K562 (cell line): Measurements from ENCODE around the gene BRME1. TPM values are rescaled to one million over a fixed set of nuclear protein-coding genes. Genes with fewer than 3 reads are reported as not detected.

Experiments used
- ATF7 ChIP-seq: fragments of 450-650 bp; IDR thresholded peaks from 2 replicates; pipeline ENCODE4 v1.7.1; 2014; ENCODE audit warnings: mild to moderate bottlenecking, moderate library complexity
- CHCHD3 ChIP-seq: fragments of 250-450 bp; sonication (Bioruptor Pico); IDR thresholded peaks from 2 replicates; pipeline ENCODE4 v2.1.2; 2022; ENCODE audit warnings: mild to moderate bottlenecking
- ETV5 ChIP-seq: sonication (generic); formaldehyde crosslinking; IDR thresholded peaks from 2 replicates; pipeline ENCODE4 v1.4.0; 2020; ENCODE audit warnings: low read depth, mild to moderate bottlenecking, missing genetic modification reagents
- HDAC2 ChIP-seq: fragments of 450-650 bp; IDR thresholded peaks from 2 replicates; pipeline ENCODE4 v1.6.1; 2016; ENCODE audit warnings: mild to moderate bottlenecking
- HLTF ChIP-seq: fragments of 450-650 bp; IDR thresholded peaks from 2 replicates; pipeline ENCODE4 v1.6.1; 2016
- LCOR ChIP-seq: sonication (generic); formaldehyde crosslinking; IDR thresholded peaks from 2 replicates; pipeline ENCODE4 v1.8.0; 2022; ENCODE audit warnings: mild to moderate bottlenecking, missing genetic modification reagents
- MCM3 ChIP-seq: fragments of 450-650 bp; IDR thresholded peaks from 2 replicates; pipeline ENCODE4 v1.6.1; 2016
- MEIS2 ChIP-seq: fragments of 450-650 bp; IDR thresholded peaks from 2 replicates; pipeline ENCODE4 v1.6.1; 2014; ENCODE audit warnings: mild to moderate bottlenecking; ENCODE audit not compliant: partially characterized antibody
- SMARCA5 ChIP-seq: fragments of 450-650 bp; IDR thresholded peaks from 2 replicates; pipeline ENCODE4 v1.6.1; 2016
- SRSF3 ChIP-seq: fragments of 200-400 bp; formaldehyde crosslinking; IDR thresholded peaks from 2 replicates; pipeline ENCODE4 v1.6.1; 2016; ENCODE audit warnings: mild to moderate bottlenecking, low read length, moderate library complexity; ENCODE audit not compliant: insufficient read depth
- TCF15 ChIP-seq: fragments of 250-450 bp; sonication (Bioruptor Pico); IDR thresholded peaks from 2 replicates; pipeline ENCODE4 v1.8.0; 2022; ENCODE audit warnings: moderate library complexity, mild to moderate bottlenecking, inconsistent platforms
- ZKSCAN8 ChIP-seq: fragments of 200-800 bp; sonication (Bioruptor generic); IDR thresholded peaks from 2 replicates; pipeline ENCODE4 v1.6.1; 2016; ENCODE audit warnings: missing genetic modification characterization, missing compliant biosample characterization
- ZNF121 ChIP-seq: sonication (generic); formaldehyde crosslinking; conservative IDR thresholded peaks from 2 replicates; pipeline ENCODE4 v1.8.0; 2022; ENCODE audit warnings: missing genetic modification reagents
- ZNF24 ChIP-seq: fragments of 450-650 bp; IDR thresholded peaks from 2 replicates; pipeline ENCODE4 v1.6.1; 2016
- ZNF395 ChIP-seq: fragments of 200-800 bp; sonication (Bioruptor generic); IDR thresholded peaks from 2 replicates; pipeline ENCODE4 v1.6.1; 2017; ENCODE audit warnings: missing genetic modification characterization, missing compliant biosample characterization
- ZNF436 ChIP-seq: fragments of 250-450, 450-650 bp; sonication (Bioruptor Pico); formaldehyde crosslinking; IDR thresholded peaks from 2 replicates; pipeline ENCODE4 v1.7.0; 2020; ENCODE audit warnings: mild to moderate bottlenecking
- ZNF695 ChIP-seq: fragments of 450-650 bp; formaldehyde crosslinking; IDR thresholded peaks from 2 replicates; pipeline ENCODE4 v1.4.0; 2020; ENCODE audit warnings: mild to moderate bottlenecking, moderate library complexity
- ZZZ3 ChIP-seq: fragments of 450-650 bp; IDR thresholded peaks from 2 replicates; pipeline ENCODE4 v1.6.1; 2016; ENCODE audit warnings: antibody characterized with exemption, mild to moderate bottlenecking, moderate library complexity
- polyA plus RNA-seq, 8 experiments: library from polyadenylated mRNA; depleted of rRNA in 4 of 8; stranded (reverse) in 5 of 8; unstranded in 3 of 8; fragments of >200 nt; fragmentation: Nextera tagmentation in 2 of 8; fragmentation: Illumina TruSeq in 1 of 8; extraction: Ambion mirVana in 2 of 8; extraction: Trizol in 1 of 8; gene quantifications; 2 replicates each; pipeline versions ENCODE4 v1.2.1 to v1.2.3, GENCODE V29; 2011 to 2014; ENCODE audit warnings: inconsistent platforms in 1 of 8, missing spikeins in 1 of 8
- total RNA-seq, 7 experiments: library from RNA; depleted of rRNA in 6 of 7; stranded (reverse); fragments of >200 nt in 6 of 7; fragmentation: Illumina TruSeq in 2 of 7; extraction: Trizol in 2 of 7; gene quantifications; 2 replicates each; pipeline versions ENCODE4 v1.2.1 to v1.2.3, GENCODE V29; 2011 to 2021; ENCODE audit warnings: low replicate concordance in 1 of 7
- TF ChIP-seq, protein P1 (sequence below): fragments of 450-650 bp; IDR thresholded peaks from 2 replicates; pipeline ENCODE4 v1.6.1; 2016; ENCODE audit warnings: low read depth
- TF ChIP-seq, protein P2 (sequence below), 3 experiments: fragments of 200-800 bp in 1 of 3; sonication (Bioruptor generic) in 1 of 3; sonication (generic) in 1 of 3; formaldehyde crosslinking in 1 of 3; IDR thresholded peaks; 2 replicates each; pipeline versions ENCODE4 v1.6.1 to v1.8.0; 2016 to 2022; ENCODE audit warnings: mild to moderate bottlenecking in 2 of 3, missing compliant biosample characterization in 2 of 3, missing genetic modification characterization in 2 of 3, missing genetic modification reagents in 1 of 3

Gene BRME1
- total and polyA plus RNA-seq, 9 of the 15 experiments (the other 6 are each of a cell fraction or from before 2014, with no cell fraction given) = 0.75 to 6.1 (median 3.6) TPM

GRCh38 chr19:13859361-13859880, 46.5 kb downstream of the BRME1 start (continued):
- TF ChIP-seq LCOR (CRISPR knock-in tag) (no peak), SRSF3 (no peak), SMARCA5 (peak; percentile 90), MEIS2 (no peak), HDAC2 (peak; percentile 45; the same call in 1 of the 2 replicates), MCM3 (no peak), ZZZ3 (no peak), CHCHD3 (CRISPR knock-in tag) (no peak), ZNF24 (peak; percentile 74; the same call in 1 of the 2 replicates), HLTF (0 out of 2 replicates have a peak, but pooled peaks have one; percentile 27), ZNF695 (CRISPR knock-in tag) (no peak), ZNF436 (CRISPR knock-in tag) (peak; percentile 85), ZNF395 (CRISPR knock-in tag) (no peak), ZKSCAN8 (CRISPR knock-in tag) (no peak), ETV5 (CRISPR knock-in tag) (no peak), TCF15 (CRISPR knock-in tag) (no peak), ATF7 (no peak), ZNF121 (CRISPR knock-in tag) (peak; percentile 98)
- TF ChIP-seq, protein P1, sequence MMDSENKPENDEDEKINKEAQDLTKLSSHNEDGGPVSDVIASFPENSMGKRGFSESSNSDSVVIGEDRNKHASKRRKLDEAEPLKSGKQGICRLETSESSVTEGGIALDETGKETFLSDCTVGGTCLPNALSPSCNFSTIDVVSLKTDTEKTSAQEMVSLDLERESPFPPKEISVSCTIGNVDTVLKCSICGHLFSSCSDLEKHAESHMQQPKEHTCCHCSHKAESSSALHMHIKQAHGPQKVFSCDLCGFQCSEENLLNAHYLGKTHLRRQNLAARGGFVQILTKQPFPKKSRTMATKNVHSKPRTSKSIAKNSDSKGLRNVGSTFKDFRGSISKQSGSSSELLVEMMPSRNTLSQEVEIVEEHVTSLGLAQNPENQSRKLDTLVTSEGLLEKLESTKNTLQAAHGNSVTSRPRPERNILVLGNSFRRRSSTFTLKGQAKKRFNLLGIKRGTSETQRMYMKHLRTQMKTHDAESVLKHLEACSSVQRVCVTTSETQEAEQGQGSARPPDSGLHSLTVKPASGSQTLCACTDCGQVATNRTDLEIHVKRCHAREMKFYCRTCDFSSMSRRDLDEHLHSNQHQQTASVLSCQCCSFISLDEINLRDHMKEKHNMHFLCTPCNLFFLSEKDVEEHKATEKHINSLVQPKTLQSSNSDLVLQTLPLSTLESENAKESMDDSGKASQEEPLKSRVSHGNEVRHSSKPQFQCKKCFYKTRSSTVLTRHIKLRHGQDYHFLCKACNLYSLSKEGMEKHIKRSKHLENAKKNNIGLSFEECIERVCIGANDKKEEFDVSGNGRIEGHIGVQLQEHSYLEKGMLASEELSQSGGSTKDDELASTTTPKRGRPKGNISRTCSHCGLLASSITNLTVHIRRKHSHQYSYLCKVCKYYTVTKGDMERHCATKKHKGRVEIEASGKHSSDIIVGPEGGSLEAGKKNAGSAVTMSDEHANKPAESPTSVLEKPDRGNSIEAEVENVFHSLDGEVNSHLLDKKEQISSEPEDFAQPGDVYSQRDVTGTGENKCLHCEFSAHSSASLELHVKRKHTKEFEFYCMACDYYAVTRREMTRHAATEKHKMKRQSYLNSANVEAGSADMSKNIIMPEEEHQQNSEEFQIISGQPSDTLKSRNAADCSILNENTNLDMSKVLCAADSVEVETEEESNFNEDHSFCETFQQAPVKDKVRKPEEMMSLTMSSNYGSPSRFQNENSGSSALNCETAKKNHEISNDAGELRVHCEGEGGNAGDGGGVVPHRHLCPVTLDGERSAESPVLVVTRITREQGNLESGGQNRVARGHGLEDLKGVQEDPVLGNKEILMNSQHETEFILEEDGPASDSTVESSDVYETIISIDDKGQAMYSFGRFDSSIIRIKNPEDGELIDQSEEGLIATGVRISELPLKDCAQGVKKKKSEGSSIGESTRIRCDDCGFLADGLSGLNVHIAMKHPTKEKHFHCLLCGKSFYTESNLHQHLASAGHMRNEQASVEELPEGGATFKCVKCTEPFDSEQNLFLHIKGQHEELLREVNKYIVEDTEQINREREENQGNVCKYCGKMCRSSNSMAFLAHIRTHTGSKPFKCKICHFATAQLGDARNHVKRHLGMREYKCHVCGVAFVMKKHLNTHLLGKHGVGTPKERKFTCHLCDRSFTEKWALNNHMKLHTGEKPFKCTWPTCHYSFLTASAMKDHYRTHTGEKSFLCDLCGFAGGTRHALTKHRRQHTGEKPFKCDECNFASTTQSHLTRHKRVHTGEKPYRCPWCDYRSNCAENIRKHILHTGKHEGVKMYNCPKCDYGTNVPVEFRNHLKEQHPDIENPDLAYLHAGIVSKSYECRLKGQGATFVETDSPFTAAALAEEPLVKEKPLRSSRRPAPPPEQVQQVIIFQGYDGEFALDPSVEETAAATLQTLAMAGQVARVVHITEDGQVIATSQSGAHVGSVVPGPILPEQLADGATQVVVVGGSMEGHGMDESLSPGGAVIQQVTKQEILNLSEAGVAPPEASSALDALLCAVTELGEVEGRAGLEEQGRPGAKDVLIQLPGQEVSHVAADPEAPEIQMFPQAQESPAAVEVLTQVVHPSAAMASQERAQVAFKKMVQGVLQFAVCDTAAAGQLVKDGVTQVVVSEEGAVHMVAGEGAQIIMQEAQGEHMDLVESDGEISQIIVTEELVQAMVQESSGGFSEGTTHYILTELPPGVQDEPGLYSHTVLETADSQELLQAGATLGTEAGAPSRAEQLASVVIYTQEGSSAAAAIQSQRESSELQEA = no peak
- TF ChIP-seq, protein P2, sequence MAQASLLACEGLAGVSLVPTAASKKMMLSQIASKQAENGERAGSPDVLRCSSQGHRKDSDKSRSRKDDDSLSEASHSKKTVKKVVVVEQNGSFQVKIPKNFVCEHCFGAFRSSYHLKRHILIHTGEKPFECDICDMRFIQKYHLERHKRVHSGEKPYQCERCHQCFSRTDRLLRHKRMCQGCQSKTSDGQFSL (CRISPR knock-in tag; IDR thresholded peaks at IDR 0.05) = no peak
- TF ChIP-seq, protein P2 (tag; IDR thresholded peaks at IDR 0.05) = no peak
